ENCODE measurements around the gene AQP3. TPM values are rescaled to one million over a fixed set of nuclear protein-coding genes. Genes with fewer than 3 reads are reported as not detected.

Gene AQP3
- total and polyA plus RNA-seq, 2 of the 13 experiments (the other 11 are each of a cell fraction or from before 2014, with no cell fraction given) = 1.4 to 5.5 TPM

GRCh38 chr9:33447799-33448553, 583 bp upstream of the AQP3 start:
- Histone ChIP-seq H3K9ac (ENCODE audit: insufficient read depth, low read depth, low read length) (no peak overlapping the region), H3K4me2 (ENCODE audit: low read depth, low read length) (peak overlapping the region; percentile 89), H3K9me3 (ENCODE audit: low read length) (no peaks in the 10 kb centered on the region), H3K4me1 (ENCODE audit: insufficient read depth, low read length) (peaks cover 63% of the 10 kb centered on the region), H2AFZ (ENCODE audit: low read length) (no peak overlapping the region), H3K4me3 (replicated peaks in 1 of 3; ENCODE audit: insufficient read depth in 1 of 3, low read depth in 2 of 3, low read length in 3 of 3) (peak overlapping the region; percentile 38 to 70 (median 51); a peak in 4 of 6 replicates), H3K79me2 (ENCODE audit: insufficient read depth, low read length) (no peaks in the 10 kb centered on the region), H3K27ac (ENCODE audit: extremely low read length, insufficient read depth, low read length) (no peak overlapping the region), H3K27me3 (ENCODE audit: control insufficient read depth in 1 of 2, insufficient read depth in 2 of 2, low read length in 2 of 2) (peaks cover 8 to 48% of the 10 kb centered on the region in 2 experiments), H4K20me1 (ENCODE audit: insufficient read depth, low read length) (no peaks in the 10 kb centered on the region), H3K36me3 (replicated peaks in 1 of 2; ENCODE audit: control insufficient read depth in 1 of 2, insufficient read depth in 2 of 2, low read length in 2 of 2) (no peaks in the 10 kb centered on the region)
- DNase-seq (ENCODE audit: low spot score) (no peak), ATAC-seq (peak; percentile 9), FAIRE-seq (no peak)
- intact Hi-C loops (cut with micrococcal nuclease; ENCODE audit: unreplicated experiment) (loop anchor here (2.0 kb wide), 1 partner anchor 45 kb away; the partner anchor contains the start of gene AQP7), in situ Hi-C loops (cut with HindIII; ENCODE audit: extremely low pct_ligation_motif_present, low pct_unique_long_range_greater_than_20kb) (loop anchor here (5.0 kb wide), 1 partner anchor 41 kb away; no protein-coding TSS in a partner anchor)
- WGBS (ENCODE audit: low lambda C conversion rate) = 8% methylated on average over 8 of the region's 20 CpGs
- ChIA-PET CTCF (ENCODE audit: low intra/inter-chr PET ratio, low total read pairs) (no interaction called here), POLR2A (interaction anchor here (0.8 to 2.6 kb wide), 7 partner anchors 9 to 67 kb away, joined by 3 to 18 read pairs (median 3); no protein-coding TSS in a partner anchor)
- no TSS peak for BruUV-seq (replicated peaks)
- peak; percentile 59; the same call in 1 of the 2 replicates for TF ChIP-seq ZNF430 (CRISPR knock-in tag; IDR thresholded peaks at IDR 0.05)
- 0 out of 2 replicates have a peak, but pooled peaks have one; percentile 24 for TF ChIP-seq ZMYM2 (CRISPR knock-in tag; IDR thresholded peaks at IDR 0.05)
- TF ChIP-seq ZNF354B (CRISPR knock-in tag; IDR thresholded peaks at IDR 0.05) = 0 out of 2 replicates have a peak, but pooled peaks have one; percentile 44
- TF ChIP-seq, protein P1, sequence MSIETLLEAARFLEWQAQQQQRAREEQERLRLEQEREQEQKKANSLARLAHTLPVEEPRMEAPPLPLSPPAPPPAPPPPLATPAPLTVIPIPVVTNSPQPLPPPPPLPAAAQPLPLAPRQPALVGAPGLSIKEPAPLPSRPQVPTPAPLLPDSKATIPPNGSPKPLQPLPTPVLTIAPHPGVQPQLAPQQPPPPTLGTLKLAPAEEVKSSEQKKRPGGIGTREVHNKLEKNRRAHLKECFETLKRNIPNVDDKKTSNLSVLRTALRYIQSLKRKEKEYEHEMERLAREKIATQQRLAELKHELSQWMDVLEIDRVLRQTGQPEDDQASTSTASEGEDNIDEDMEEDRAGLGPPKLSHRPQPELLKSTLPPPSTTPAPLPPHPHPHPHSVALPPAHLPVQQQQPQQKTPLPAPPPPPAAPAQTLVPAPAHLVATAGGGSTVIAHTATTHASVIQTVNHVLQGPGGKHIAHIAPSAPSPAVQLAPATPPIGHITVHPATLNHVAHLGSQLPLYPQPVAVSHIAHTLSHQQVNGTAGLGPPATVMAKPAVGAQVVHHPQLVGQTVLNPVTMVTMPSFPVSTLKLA (IDR thresholded peaks at IDR 0.05) = peak; percentile 89
- TF ChIP-seq HOXA7 (CRISPR knock-in tag; IDR thresholded peaks at IDR 0.05) = no peak
- TF ChIP-seq SAFB2 (CRISPR knock-in tag; IDR thresholded peaks at IDR 0.05; ENCODE audit: borderline replicate concordance, low read depth) = 0 out of 2 replicates have a peak, but pooled peaks have one; percentile 33
- TF ChIP-seq, protein P2, sequence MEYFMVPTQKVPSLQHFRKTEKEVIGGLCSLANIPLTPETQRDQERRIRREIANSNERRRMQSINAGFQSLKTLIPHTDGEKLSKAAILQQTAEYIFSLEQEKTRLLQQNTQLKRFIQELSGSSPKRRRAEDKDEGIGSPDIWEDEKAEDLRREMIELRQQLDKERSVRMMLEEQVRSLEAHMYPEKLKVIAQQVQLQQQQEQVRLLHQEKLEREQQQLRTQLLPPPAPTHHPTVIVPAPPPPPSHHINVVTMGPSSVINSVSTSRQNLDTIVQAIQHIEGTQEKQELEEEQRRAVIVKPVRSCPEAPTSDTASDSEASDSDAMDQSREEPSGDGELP (IDR thresholded peaks at IDR 0.05; ENCODE audit: borderline replicate concordance, low read depth) = 0 out of 2 replicates have a peak, but pooled peaks have one; percentile 24
- TF ChIP-seq, protein P3, sequence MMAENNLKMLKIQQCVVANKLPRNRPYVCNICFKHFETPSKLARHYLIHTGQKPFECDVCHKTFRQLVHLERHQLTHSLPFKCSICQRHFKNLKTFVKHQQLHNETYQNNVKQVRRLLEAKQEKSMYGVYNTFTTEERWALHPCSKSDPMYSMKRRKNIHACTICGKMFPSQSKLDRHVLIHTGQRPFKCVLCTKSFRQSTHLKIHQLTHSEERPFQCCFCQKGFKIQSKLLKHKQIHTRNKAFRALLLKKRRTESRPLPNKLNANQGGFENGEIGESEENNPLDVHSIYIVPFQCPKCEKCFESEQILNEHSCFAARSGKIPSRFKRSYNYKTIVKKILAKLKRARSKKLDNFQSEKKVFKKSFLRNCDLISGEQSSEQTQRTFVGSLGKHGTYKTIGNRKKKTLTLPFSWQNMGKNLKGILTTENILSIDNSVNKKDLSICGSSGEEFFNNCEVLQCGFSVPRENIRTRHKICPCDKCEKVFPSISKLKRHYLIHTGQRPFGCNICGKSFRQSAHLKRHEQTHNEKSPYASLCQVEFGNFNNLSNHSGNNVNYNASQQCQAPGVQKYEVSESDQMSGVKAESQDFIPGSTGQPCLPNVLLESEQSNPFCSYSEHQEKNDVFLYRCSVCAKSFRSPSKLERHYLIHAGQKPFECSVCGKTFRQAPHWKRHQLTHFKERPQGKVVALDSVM (CRISPR knock-in tag; IDR thresholded peaks at IDR 0.05) = 0 out of 2 replicates have a peak, but pooled peaks have one; percentile 14
- TF ChIP-seq SP4 (CRISPR knock-in tag; IDR thresholded peaks at IDR 0.05) = 0 out of 2 replicates have a peak, but pooled peaks have one; percentile 35
- peak; percentile 27; the same call in 1 of the 2 replicates for TF ChIP-seq NFKB2 (CRISPR knock-in tag; IDR thresholded peaks at IDR 0.05; ENCODE audit: borderline replicate concordance)
- peak; percentile 59; the same call in 1 of the 2 replicates for TF ChIP-seq ZNF652 (CRISPR knock-in tag; IDR thresholded peaks at IDR 0.05; ENCODE audit: borderline replicate concordance, low read depth)
- TF ChIP-seq ZNF605 (CRISPR knock-in tag; IDR thresholded peaks at IDR 0.05) = 0 out of 2 replicates have a peak, but pooled peaks have one; percentile 31
- TF ChIP-seq CHD4 (IDR thresholded peaks at IDR 0.05; ENCODE audit: borderline replicate concordance, low read length) = no peak
- no peak for TF ChIP-seq ZNF468 (CRISPR knock-in tag; IDR thresholded peaks at IDR 0.05)
- no peak for TF ChIP-seq SATB2 (CRISPR knock-in tag; IDR thresholded peaks at IDR 0.05)

All from HepG2 (cell line).